Cerebellar nuclear complex (tissue), 1 donor: ENCODE results near the gene SDHB.

Experiments
- DNase-seq, 2 experiments: peaks; one replicate each; lab custom pipeline; 2025; lab: John Stamatoyannopoulos, UW

SDHB gene

GRCh38 chr1:17053685-17054410, at the start of gene SDHB:
TSS of gene SDHB (minus strand) at chr1:17054032. CDS start at chr1:17054019, 13 bp downstream.
- DNase-seq: peak; percentile 90 to 96

GRCh38 chr1:17102232-17102631, 48.4 kb upstream of the SDHB start:
- no peak for DNase-seq

DNA sequence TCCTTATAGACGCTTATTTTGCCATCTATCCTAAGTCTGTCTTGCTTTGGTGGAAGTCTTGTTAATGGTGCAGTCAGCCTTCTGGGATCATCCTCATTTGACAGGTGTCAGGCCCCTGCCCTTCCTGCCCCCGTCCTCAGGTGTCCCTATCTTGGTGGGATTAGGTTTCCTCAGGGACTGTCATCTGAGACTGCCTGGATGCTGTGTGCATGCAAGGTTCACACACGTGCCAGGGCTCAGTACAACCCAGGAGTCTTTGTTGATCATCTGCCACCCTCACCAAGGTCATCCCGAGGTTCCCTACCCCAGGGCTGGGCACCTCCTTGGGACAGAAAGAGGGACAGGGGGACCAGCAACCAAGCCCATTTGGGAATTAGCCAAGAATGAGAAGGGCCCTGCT, 47.4 kb upstream of the SDHB start:
- no peak for DNase-seq

DNA sequence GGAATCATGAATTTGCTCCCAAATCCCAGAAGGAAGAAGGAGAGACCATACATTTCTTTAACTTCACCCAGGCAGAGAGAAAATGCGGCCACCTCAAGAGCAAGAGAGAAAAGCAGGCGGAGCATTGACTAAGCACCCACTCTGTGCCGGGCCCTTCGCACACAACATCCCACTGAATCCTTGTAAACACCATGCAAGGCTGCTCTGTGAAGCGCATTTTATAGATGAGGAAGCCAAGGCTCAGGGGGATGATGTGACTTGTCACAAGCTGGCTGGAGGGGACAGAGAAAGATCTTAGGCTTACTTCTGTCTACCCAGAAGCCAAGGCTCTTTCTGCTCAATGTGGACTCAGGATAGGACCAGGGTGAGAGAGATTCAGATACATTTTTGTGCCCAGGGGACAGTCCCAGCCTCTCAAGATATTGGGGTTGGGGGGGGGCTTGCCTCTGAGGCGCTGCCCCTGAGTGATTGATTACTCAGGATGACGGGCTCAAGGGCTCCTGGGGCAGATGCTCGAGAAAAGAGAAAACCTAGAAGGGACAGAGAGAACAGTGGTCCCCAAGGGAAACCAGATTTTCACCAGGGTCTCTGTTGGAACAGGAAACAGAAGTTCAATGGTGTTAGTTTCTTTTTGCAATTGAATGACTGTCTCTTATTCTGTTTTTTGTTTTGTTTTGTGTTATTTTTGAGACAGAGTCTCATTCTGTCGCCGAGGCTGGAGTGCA, 45.9 kb upstream of the SDHB start:
- no peak for DNase-seq

GRCh38 chr1:17098446-17099317, 44.9 kb upstream of the SDHB start:
- DNase-seq: no peak

DNA sequence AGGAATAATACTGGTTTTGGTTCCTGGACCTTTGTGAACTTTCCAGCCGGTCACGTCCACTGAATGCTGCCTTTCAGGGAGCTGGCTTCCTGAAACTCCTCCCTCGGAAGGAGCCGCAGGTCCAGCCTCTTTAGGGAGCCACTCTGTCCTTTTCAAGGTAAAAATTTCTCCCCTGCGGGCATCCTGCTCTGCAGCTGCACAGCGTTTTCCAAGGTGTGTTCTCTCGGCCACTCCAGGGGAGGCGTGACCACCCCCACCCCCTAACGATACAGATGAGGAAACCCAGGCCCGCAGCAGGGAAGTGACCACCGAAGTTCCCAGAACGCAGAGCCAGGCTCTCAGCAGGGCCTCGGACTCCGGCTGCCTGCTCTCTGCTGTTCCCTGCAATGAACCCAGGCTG, 44.0 kb upstream of the SDHB start:
- no peak for DNase-seq

GRCh38 chr1:17097147-17097546, 43.3 kb upstream of the SDHB start:
- no peak for DNase-seq

DNA sequence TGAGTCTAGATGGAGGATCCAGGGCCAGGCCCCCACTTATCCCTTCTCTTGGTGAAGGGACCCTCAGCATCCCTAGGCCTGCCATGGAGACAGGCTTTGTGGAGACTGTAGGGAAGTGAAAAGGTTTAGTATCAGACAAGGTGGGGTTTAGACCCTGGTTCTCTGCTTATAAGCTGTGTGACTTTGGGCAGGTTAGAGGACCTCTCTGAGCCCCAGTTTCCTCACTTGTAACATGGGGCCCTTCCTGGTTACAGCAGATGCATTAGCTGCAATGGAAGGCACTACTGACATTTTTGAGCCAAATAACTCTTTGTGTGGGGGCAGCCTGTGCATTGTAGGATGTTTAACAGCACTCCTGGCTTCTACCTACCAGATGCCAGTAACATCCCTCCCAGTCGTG, 42.8 kb upstream of the SDHB start:
- no peak for DNase-seq

GRCh38 chr1:17095141-17095540, 41.3 kb upstream of the SDHB start:
- no peak for DNase-seq

DNA sequence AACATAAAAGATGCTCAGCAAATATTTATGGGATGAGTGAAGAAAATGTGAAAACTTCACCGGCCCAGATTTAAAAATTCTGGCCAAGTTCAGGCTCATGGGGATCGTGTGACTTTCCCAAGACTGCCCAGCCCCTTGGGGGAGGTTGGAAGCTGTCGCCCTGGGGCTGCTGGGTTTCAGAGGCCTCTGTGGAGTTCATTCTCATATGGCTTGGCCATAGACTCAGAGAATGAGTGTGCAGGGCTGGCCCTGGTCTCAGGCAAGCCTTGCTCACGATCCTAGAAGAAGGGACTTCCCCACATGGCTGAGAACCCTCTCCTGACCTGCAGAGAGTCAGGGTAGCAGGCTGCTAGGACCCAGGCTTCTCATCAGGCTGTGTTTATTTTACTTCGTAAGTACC, 40.8 kb upstream of the SDHB start:
- DNase-seq: no peak

- no peak for DNase-seq
Observed at GRCh38 chr1:17093822-17094393, 40.1 kb upstream of the SDHB start.

DNA sequence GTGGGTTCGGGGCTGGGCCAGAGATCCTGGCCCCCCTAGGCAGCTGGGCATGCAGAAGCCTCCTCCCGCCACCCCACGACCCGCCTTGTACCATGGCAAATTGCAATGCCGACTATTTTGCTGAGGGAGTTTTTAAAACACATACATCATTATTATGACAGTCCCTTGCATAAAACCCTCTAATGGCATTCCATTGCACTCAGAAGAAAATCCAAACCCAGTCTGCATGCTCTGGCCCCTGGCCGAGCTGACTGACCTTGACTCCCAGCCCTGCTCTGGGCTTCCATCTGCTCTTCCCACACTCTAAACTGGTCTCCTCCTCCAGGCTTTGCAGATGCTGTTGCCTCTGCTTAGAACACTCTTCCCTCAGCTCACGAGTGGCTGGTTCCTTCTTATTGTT, 37.4 kb upstream of the SDHB start:
- no peak for DNase-seq

DNA sequence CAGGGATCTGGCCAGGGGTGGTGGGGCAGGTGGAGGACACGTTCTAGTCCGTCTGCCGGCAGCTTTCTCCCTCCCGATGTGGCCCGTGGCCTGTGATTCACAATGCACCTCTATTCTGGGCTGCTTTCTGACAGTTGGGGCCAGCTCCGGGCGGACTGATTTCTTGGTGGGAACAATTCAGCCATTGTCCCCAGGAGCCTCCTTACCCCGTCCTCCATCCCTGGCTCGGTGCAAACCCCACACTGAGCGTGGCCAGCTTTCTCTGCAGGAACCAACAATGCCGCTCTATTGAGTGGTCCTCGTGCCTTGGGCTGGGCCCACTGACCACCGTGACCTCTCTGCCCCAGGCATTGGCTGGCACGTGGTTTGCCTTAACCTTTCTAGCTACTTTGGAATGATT, 35.7 kb upstream of the SDHB start:
- no peak for DNase-seq

DNA sequence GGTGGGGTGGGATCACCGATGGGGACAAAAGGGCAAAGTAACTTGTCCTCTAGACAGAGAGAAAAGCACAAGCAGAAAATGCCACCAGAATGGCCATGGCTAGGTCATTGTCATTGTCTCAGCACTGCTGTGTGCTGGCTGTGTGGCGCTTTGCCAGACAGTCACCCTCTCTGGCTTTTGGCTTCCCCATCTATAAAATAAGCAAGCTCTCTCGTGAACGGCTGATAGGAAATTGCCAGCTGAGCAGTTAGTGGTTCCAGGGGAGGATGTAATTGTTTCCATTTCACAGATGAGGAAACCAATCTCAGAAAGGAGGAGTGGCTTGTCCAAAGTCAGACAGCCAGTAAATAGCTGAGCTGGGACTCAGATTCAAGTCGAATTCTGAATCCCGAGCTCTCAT, 32.9 kb upstream of the SDHB start:
- no peak for DNase-seq

- no peak for DNase-seq
Observed at GRCh38 chr1:17084787-17085186, 31.0 kb upstream of the SDHB start.

GRCh38 chr1:17082761-17083160, 28.9 kb upstream of the SDHB start:
- no peak for DNase-seq

GRCh38 chr1:17081439-17081838, 27.6 kb upstream of the SDHB start:
- DNase-seq: no peak

DNA sequence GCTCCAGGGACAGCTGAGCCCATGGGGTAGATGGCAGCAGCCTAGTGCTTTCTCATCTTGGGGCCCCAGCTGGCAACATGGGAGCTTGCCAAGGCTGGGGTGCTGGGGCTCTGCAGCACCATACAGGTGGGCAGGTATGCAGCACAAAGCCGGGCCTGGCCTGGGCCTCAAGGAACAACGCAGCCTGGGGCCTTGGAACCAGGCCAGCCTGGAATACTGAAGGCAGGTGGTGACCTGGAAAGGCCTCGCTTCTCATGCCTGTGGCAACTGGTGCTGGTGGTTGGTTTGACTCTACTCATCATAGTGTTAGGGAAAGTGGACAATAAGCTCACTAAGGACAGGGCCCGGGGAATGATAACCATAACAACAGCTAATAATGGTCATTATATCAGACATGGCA, 27.0 kb upstream of the SDHB start:
- DNase-seq: peak in 1 of 2 experiments; percentile 31

DNA sequence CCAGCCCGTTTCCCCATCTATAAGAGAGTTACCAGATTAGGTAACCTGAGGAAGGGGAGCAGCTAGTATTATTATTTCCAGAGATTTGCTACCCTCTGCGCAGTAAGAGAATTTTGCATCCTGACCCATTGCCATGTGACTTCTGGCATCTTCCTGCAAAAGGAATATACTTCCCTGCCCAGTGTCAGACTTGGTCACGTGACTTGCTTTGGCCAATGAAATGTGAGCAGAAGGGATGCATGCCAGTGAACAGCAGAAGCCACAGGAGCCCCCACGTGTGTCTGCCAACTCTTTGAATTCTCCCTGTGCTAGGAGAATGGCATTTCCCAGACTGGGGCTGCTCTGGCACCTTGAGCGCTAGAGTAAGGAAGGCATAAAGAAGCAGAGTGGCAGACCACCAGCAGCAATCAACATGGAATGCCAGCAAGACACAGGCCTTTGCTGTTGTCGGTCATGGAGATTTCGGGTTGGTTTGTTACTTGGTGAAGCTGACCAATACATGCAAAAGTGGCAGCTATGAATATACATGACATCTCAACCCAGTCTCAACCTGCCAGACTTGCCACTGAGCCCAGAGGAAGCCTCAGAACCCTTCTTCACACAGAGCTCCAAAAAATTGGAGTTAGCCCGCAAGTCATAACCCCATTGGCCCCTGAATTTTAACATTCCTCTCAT, 26.4 kb upstream of the SDHB start:
- DNase-seq: no peak

DNA sequence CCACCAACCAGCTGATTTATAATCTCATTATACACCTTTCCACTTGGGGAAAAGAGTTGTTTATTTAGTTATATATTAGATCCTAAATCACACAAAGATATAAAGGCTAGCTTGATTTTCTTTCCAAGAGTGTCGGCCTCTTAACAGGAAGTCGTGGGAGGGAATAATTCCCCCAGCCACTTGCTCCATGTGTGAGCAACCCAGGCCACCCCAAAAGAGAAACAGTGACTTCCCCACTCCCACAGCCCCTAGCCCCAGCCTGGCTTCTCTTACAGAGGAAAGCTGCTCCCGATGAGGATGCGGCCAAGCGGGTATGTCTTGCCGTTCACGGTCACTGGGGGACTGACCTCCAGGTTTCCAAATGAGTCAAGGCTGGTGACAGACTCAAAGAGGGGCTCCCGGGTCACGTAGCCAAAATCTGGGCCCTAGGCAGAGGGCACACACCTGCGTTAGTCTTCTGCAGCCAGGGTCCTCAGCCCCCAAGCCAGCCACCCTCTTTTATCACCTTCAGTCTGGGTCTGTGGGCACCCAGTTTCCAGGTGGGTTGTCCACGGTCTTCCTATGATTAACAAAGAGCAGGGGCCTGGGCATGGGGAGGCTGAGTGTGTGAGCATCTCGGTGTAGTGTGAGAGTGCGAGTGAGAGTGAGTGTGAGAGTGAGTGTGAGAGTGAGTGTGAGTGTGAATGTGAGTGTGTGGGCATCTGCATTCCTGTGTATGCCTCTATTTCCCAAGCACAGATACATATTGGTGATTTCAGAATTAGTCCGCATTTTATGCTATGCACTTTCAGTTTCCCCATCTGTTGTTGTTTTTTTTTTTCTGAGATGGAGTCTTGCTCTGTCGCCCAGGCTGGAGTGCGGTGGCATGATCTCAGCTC, 25.4 kb upstream of the SDHB start:
- DNase-seq: no peak
